Panc1 (cell line): Measurements from ENCODE around the gene GDF2. TPM values are rescaled to one million over a fixed set of nuclear protein-coding genes. Genes with fewer than 3 reads are reported as not detected.

Source experiments
- ATAC-seq: fragments of 200-7000 bp; cut with Tn5 transposase; 2 replicates; pipeline ENCODE4 v1.9.1; 2020; ENCODE audit warnings: mild to moderate bottlenecking, moderate library complexity
- BruUV-seq: library from RNA; stranded (reverse); fragments of 400-500 nt; replicated peaks from 2 replicates; lab custom pipeline; 2021; lab: Mats Ljungman, UMichigan
- CTCF ChIA-PET: fragments of 300-600 bp; sonication (Branson Sonifier 250); formaldehyde crosslinking; loops from one replicate; lab custom pipeline; 2022; ENCODE audit warnings: antibody characterized with exemption; lab: Charles Lee
- POLR2A ChIA-PET: fragments of 300-600 bp; sonication (Branson Sonifier 250); formaldehyde crosslinking; loops from one replicate; lab custom pipeline; 2022; ENCODE audit warnings: antibody characterized with exemption; lab: Charles Lee
- DNase-seq: peaks from one replicate; pipeline ENCODE4 v3.0.0-alpha.2; 2010; ENCODE audit warnings: low read depth, low spot score
- H3K27ac ChIP-seq: 2 replicates; pipeline ENCODE4 v1.5.1; 2011; ENCODE audit warnings: mild to moderate bottlenecking, low read length, inconsistent platforms
- H3K27me3 ChIP-seq: fragments of 200-500 bp; sonication (Bioruptor generic); 2 replicates; pipeline ENCODE4 v1.6.0; 2014; ENCODE audit warnings: low read length, inconsistent platforms; ENCODE audit not compliant: control insufficient read depth, insufficient read depth
- H3K36me3 ChIP-seq: fragments of 200-500 bp; sonication (Bioruptor generic); 2 replicates; pipeline ENCODE4 v1.5.1; 2014; ENCODE audit warnings: inconsistent platforms, mild to moderate bottlenecking, low read length, moderate library complexity; ENCODE audit not compliant: control insufficient read depth, insufficient read depth
- H3K4me1 ChIP-seq: 2 replicates; pipeline ENCODE4 v1.5.1; 2011; ENCODE audit warnings: inconsistent platforms, mild to moderate bottlenecking, low read length, moderate library complexity; ENCODE audit not compliant: control insufficient read depth, insufficient read depth
- H3K4me3 ChIP-seq, 2 experiments: 2 replicates each; pipeline ENCODE4 v1.5.1; 2011 to 2012; ENCODE audit warnings: low read depth in 2 of 2, low read length in 2 of 2, mild to moderate bottlenecking in 2 of 2, inconsistent platforms in 1 of 2, moderate library complexity in 1 of 2
- H3K9me3 ChIP-seq: fragments of 200-500 bp; sonication (Bioruptor generic); 2 replicates; pipeline ENCODE4 v1.5.1; 2014; ENCODE audit warnings: low read depth, mild to moderate bottlenecking, inconsistent platforms, low read length, moderate library complexity; ENCODE audit not compliant: control insufficient read depth, insufficient read depth
- CTCF ChIP-seq: fragments of 450-650 bp; IDR thresholded peaks from 2 replicates; pipeline ENCODE4 v1.5.1; 2017; ENCODE audit warnings: mild to moderate bottlenecking
- POLR2AphosphoS5 ChIP-seq: IDR thresholded peaks from 2 replicates; pipeline ENCODE4 v1.6.1; 2012; ENCODE audit warnings: mild to moderate bottlenecking, low read depth, low read length, moderate library complexity
- SIN3A ChIP-seq: IDR thresholded peaks from 2 replicates; pipeline ENCODE4 v1.6.1; 2012; ENCODE audit warnings: low read depth, mild to moderate bottlenecking, low read length, moderate library complexity, borderline replicate concordance; ENCODE audit not compliant: insufficient read depth
- TCF7L2 ChIP-seq: IDR thresholded peaks from 2 replicates; pipeline ENCODE4 v1.6.1; 2011; ENCODE audit warnings: mild to moderate bottlenecking, low read depth, low read length, inconsistent platforms
- in situ Hi-C: cut with HindIII; loops from 2 replicates; pipeline ENCODE4 v1.10.0; 2016; ENCODE audit warnings: low sequenced_read_pairs, low pct_unique_long_range_greater_than_20kb
- intact Hi-C: fragments of 100-400 bp; cut with micrococcal nuclease; formaldehyde crosslinking; loops from one replicate; pipeline ENCODE4 v1.10.0; 2022; ENCODE audit not compliant: unreplicated experiment
- total RNA-seq: library from RNA; stranded (reverse); gene quantifications from one replicate; pipeline ENCODE4 v1.2.1, GENCODE V29; 2021; ENCODE audit not compliant: unreplicated experiment
- TF ChIP-seq, protein P1 (sequence below), 2 experiments: IDR thresholded peaks; 2 replicates each; pipeline ENCODE4 v1.6.1; 2011 to 2012; ENCODE audit warnings: low read depth in 2 of 2, control low read depth in 1 of 2, low read length in 1 of 2, mild to moderate bottlenecking in 1 of 2, moderate library complexity in 1 of 2; ENCODE audit not compliant: insufficient read depth in 1 of 2

Gene GDF2
- total RNA-seq, 1 experiment from 2014 or later = not detected

DNA sequence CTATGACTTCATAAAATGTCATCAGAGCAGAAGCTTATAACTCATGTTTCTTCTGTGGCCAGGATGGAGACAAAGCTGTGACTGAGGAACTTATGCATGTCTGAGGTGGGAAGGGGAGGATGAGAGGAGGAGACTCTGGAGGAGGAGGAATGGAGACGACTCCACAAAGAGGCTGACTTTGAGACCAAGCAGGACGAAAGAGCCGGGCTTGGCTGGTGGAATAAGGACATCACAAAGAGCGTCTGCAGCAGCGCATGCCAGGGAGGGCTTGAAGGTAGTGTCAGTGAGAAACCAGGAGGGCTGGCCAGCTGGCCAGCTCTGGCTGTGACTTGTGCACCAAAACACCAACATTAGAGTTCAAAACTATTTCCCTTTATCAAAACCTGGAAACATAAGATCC, 6.1 kb upstream of the GDF2 start:
- DNase-seq (no peak), ATAC-seq (no peak)
- Histone ChIP-seq H3K9me3 (no peaks in the 10 kb centered on the region), H3K27ac (no peak overlapping the region), H3K27me3 (no peaks in the 10 kb centered on the region), H3K36me3 (no peaks in the 10 kb centered on the region), H3K4me3 (no peak overlapping the region), H3K4me1 (no peaks in the 10 kb centered on the region)
- POLR2A ChIA-PET = no interaction called here
- intact Hi-C loops (no loop called here), in situ Hi-C loops (no loop called here)
- CTCF ChIA-PET = no interaction called here
- TF ChIP-seq, protein P1, sequence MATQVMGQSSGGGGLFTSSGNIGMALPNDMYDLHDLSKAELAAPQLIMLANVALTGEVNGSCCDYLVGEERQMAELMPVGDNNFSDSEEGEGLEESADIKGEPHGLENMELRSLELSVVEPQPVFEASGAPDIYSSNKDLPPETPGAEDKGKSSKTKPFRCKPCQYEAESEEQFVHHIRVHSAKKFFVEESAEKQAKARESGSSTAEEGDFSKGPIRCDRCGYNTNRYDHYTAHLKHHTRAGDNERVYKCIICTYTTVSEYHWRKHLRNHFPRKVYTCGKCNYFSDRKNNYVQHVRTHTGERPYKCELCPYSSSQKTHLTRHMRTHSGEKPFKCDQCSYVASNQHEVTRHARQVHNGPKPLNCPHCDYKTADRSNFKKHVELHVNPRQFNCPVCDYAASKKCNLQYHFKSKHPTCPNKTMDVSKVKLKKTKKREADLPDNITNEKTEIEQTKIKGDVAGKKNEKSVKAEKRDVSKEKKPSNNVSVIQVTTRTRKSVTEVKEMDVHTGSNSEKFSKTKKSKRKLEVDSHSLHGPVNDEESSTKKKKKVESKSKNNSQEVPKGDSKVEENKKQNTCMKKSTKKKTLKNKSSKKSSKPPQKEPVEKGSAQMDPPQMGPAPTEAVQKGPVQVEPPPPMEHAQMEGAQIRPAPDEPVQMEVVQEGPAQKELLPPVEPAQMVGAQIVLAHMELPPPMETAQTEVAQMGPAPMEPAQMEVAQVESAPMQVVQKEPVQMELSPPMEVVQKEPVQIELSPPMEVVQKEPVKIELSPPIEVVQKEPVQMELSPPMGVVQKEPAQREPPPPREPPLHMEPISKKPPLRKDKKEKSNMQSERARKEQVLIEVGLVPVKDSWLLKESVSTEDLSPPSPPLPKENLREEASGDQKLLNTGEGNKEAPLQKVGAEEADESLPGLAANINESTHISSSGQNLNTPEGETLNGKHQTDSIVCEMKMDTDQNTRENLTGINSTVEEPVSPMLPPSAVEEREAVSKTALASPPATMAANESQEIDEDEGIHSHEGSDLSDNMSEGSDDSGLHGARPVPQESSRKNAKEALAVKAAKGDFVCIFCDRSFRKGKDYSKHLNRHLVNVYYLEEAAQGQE (IDR thresholded peaks at IDR 0.05; ENCODE audit: insufficient read depth in 1 of 2, low read depth in 2 of 2, low read length in 1 of 2) = no peak
- TF ChIP-seq TCF7L2 = no peak
- TF ChIP-seq CTCF = no peak
- no peak for TF ChIP-seq POLR2AphosphoS5
- TF ChIP-seq SIN3A = no peak
- BruUV-seq = no TSS peak

DNA sequence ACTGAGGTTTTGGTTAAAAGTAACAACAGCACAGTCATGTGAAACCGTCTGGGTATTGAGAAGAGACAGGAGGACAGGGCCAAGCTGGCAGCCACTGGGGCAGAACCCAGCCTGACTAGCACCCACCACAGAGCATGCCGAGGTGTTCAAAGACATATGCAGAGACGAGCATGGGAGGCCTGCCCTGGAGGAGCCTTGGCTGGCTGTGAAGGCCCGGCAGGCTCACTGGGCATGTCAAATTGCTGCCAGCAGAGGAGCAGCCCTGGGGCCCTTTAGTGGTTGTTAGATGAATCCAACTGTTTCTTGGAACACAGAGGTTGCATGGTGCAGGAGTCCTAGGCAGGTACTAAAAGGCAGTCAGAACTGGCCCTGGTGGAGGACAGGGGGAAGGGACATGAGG, 5.0 kb upstream of the GDF2 start:
- no peak overlapping the region for H3K27ac ChIP-seq
- intact Hi-C loops = no loop called here
- no peaks in the 10 kb centered on the region for H3K36me3 ChIP-seq
- no peaks in the 10 kb centered on the region for H3K9me3 ChIP-seq
- ChIA-PET POLR2A (no interaction called here), CTCF (no interaction called here)
- no TSS peak for BruUV-seq
- in situ Hi-C loops = no loop called here
- no peaks in the 10 kb centered on the region for H3K27me3 ChIP-seq
- TF ChIP-seq TCF7L2 = no peak
- TF ChIP-seq, protein P1 (IDR thresholded peaks at IDR 0.05; ENCODE audit: insufficient read depth in 1 of 2, low read depth in 2 of 2, low read length in 1 of 2) = no peak
- DNase-seq = no peak
- H3K4me3 ChIP-seq = no peak overlapping the region
- no peaks in the 10 kb centered on the region for H3K4me1 ChIP-seq
- ATAC-seq = no peak
